KG1 (cell line): ENCODE results near the gene FTHL17.

Experiments used
- DNase-seq: peaks from one replicate; lab custom pipeline; 2025; lab: John Stamatoyannopoulos, UW

FTHL17 gene

DNA sequence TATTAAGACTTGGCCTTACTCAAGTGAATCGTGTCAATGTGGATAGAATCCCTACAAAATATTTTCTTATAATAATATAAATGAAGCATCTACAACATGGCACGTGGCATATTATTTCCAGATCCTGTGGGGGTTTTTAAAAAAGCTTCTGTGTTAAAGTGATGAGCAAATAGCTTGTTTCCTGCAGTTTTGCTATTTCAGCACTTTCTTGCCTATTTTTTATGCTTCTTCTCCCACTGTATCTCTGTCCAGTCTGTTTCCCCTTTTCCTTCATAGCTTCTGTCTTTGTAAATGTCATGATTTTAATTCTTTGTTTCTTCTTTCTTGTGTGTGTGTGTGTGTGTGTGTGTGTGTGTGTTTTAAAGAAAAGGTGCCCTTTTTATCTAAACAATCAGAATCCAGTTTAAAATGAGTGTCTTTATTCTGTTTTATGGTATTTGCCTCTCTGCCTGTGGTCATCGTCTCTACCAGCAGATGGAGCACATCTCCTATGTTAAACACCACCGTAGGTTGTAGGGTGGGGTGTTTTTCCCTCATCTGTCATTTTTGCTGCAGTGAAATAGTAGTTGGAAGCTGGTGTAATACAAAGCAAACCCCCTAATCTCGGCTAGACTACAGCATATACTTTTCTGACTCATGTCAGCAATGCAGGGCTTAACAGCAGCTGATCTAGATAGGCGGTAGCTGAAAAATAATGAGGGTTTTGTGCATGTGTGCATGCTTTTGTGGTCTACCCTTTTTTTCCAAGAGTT is 33.1 kb downstream of the FTHL17 start:
- no peak for DNase-seq

DNA sequence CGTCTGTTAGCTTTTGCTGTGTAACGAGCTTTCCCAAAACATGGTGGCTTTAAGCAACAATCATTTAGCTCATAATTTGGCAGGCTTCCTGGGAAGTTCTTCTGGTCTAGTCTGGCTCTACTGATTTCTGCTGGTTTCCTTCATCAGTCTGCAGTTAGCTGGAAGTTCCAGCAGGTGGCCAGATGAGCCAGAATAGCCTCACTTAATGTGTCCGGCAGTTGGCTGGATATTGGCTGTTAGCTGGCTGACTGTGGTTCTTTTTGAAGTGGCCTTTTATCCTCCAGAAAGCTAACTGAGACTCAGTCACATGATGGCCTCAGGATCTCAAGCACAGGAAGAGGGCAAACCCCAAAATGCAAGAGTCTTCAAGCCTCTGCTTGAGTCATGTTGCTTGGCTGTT is 34.9 kb downstream of the FTHL17 start:
- no peak for DNase-seq

DNA sequence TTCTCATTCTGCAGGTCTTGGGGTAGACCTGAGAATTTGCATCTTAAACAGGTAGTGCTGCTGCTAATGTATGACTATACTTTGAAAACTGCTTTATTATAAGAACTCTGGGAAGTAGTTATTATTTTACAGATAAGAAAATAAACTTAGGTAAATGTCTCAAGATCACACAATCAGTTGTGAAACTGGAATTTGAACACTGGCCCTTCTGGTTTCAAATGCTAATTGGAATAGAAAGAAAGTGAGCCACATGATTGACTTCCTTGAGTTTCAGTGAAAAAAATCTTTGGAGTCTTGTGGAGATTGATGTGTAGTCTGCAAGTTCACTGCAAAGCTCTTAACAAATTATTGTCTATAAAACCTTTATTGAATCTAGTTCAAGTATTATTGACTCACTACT is 44.5 kb downstream of the FTHL17 start:
- no peak for DNase-seq

DNA sequence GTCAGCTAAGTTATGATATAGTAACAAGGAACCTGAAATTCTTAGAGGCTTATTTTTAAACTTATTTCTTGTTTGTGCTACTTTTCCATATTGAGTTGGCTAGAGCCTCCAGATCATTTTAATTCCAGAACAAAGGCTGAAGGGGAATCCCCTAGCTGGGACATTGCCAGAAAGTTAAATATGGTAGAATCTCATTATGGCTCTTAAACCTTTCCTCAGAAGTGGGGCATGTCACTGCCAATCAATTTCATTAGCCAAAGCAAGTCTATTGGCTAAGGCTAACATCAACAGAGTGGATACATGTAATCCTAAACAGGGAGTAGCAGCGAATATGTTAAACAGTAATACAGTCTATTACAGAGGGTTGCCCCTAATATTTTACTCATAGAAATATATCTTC is 47.0 kb downstream of the FTHL17 start:
- DNase-seq = no peak

DNA sequence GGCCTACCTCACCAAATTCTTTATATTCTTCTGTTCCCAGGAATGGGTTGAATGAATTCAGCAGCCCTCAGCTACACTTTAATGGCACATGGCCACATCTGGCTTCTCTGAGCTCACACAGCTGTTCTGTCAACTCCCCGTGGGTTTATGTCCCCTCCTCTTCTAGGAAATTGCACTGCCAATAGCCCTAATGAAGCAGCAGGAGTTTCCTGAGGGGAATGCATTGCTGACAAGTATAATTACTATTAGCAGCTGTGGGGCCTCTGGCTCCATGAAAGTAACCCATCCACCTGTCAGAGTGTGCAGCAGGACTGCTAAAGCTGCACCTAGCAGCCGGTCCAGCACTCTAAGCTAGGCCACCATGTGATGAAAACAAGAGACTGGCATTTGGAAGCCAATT is 50.3 kb downstream of the FTHL17 start:
- no peak for DNase-seq
